Activated gamma-delta T cell treated with anti-CD3 and anti-CD28 coated beads, Interleukin-2, amount 50 U/mL, for 16 hours (primary cell): ENCODE data around the gene ADAMTS14.
"Not testable (repeated sequence)": the region's sequence is repeated elsewhere in the genome, so short reads cannot be mapped to it uniquely, and the experiment has no call there.

Experiments used
- DNase-seq: peaks from one replicate; pipeline ENCODE4 v3.0.0-alpha.2; 2020; ENCODE audit warnings: low read depth

The ADAMTS14 gene

DNA sequence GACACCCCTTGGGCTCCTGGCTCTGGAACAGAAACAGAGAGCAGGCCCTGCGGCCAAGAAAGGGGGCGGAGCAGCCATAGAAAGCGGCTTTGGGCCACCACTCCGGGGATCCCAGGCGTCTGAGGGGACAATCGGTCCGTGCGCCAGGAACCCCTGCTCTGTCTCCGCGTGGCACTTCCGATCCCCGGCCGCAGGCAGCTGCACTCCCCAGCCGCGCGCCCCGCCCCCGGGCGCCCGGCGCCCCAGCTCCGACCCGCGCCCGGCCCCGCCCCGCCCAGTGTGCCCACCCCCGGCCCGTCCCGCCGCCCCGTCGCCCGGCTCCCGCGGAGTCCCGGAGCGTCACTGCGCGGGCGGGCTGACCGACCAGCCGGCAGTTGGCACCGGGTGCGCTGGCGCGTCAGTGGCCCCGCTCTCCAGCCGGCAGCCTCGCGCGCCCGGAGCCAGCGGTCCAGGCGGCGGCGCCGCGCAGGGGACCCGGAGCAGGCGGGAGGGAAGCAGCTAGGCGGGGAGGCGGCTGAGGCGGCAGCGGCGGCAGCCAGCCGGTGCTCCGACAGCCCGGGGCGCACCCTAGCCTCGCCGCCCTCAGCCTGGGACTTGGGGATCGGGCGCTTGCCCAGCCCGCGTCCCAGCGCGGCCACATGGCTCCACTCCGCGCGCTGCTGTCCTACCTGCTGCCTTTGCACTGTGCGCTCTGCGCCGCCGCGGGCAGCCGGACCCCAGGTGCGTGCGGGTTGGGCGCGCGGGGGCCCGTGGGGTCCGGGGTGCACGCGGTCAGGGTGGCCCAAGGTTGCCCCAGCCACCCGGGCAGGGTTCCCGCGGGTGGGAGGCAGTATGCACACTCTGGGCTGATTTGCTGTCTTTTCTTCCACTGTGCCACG, at the start of gene ADAMTS14:
TSS of gene ADAMTS14 (plus strand) at position 342 of the 878 bp plus-strand sequence. CDS start at position 639, 297 bp downstream.
- DNase-seq: no peak

- DNase-seq: no peak
These were observed 49.8 kb upstream of the ADAMTS14 start for GRCh38 chr10:70622541-70622940.

DNA sequence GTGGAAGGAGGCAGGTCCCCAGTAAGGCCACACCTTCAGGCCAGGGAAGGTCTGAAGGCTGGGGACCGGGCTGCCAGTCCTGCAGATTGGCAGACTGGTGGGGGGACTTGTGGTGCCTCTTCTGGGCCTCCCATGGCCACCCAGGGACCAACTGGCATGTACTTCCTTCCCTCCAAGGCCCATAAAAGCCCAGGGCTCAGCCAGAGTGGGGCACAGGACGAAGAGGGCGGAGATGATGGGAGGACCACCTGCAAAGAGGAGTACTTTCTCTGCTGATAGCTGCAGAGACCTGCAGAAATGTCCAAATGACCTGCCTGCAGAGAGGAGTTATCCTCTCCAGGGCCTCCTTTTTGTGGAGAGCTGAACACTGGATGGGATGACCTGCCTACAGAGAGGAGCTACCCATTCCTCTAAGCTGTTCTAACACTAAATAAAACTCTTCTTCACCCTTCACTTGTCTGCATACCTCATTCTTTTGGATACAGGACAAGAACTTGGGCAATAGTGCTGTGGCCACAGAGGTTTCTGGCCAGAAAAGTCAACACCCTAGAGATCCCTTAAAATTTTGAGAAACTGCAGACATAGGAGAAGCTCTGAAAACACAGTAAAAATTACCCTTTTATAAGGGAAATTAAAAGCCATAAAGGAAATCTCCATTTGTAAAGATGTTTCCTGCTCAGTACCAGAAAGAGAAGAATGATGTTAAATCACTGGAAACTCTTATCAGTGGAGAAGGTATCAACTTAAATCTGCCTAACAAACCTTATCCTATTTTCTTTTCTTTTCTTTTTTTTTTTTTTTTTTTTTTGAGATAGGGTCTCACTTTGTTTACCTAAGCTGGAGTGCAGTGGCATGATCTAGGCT, 49.1 kb upstream of the ADAMTS14 start:
- no peak for DNase-seq

- DNase-seq: no peak
These were observed 46.2 kb upstream of the ADAMTS14 start for GRCh38 chr10:70626056-70626455.

DNA sequence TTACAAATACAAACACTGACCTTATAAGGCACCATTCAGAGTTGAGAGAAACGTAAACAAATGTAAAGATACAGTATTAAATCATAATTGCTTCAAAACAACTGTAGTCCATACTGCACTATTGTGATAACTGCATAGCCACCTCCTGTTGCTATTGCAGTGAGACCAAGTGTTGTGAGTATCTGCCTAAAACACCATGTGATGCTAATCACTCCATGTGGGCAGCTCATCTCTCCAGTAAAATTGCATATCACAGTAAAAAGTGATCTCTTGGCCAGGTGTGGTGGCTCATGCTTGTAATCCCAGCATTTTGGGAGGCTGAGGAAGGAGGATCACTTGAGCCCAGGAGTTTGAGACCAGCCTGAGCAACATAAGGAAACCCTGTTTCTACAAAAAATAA, 43.0 kb upstream of the ADAMTS14 start:
- no peak for DNase-seq

- not testable (repeated sequence) for DNase-seq
These were observed 40.6 kb upstream of the ADAMTS14 start for GRCh38 chr10:70631735-70632134.

GRCh38 chr10:70634011-70634410, 38.3 kb upstream of the ADAMTS14 start:
- no peak for DNase-seq

GRCh38 chr10:70634515-70634914, 37.8 kb upstream of the ADAMTS14 start:
- not testable (repeated sequence) for DNase-seq

GRCh38 chr10:70639640-70640383, 32.5 kb upstream of the ADAMTS14 start:
- not testable (repeated sequence) for DNase-seq

DNA sequence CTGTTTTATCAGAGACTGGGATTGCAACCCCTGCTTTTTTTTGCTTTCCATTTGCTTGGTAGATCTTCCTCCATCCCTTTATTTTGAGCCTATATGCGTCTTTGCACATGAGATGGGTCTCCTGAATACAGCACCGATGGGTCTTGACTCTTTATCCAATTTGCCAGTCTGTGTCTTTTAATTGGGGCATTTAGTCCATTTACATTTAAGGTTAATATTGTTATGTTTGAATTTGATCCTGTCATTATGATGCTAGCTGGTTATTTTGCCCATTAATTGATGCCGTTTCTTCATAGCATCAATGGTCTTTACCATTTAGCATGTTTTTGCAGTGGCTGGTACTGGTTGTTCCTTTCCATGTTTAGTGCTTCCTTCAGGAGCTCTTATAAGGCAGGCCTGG, 29.0 kb upstream of the ADAMTS14 start:
- not testable (repeated sequence) for DNase-seq

GRCh38 chr10:70644959-70645358, 27.3 kb upstream of the ADAMTS14 start:
- DNase-seq: not testable (repeated sequence)

DNA sequence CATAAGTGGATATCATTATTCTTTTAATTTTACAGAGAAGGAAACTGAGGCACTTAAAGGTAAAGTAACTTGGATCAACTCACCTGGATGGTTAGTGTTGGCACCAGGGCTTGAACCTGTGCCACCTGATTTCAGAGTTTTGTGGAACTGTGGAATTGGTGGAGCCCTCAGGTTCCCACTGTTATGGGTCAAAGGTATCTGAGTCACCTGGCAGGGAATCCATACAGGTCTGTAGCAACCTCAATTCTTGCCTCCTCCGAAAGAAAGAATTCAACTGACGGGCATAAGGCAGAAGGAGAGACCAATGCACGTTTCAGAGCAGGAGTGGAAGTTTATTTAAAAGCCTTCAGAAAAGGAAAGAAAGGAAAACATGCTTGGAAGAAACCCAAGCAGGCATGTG, 25.2 kb upstream of the ADAMTS14 start:
- no peak for DNase-seq

GRCh38 chr10:70648427-70648826, 23.9 kb upstream of the ADAMTS14 start:
- no peak for DNase-seq

GRCh38 chr10:70649526-70649925, 22.8 kb upstream of the ADAMTS14 start:
- no peak for DNase-seq

DNA sequence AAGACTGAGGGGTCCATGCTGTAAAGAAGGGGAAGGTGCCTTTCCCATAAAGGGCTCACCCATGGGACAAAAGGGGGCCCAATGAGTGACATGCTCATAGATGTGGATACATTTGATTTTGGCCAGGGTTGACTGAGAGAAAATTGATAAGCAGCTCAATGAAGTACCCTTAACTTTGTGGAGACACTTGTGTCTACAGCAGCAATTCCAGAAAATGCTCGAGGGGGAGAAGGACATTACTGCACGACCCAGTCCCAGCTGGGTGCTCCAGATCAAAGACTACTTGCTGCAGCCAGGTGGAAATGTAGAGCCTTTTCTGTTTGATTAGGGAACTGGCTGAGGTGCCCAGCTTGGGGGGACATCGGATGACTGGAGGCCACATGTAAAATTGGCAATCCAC, 22.2 kb upstream of the ADAMTS14 start:
- DNase-seq: no peak

GRCh38 chr10:70650718-70651117, 21.6 kb upstream of the ADAMTS14 start:
- DNase-seq: no peak

DNA sequence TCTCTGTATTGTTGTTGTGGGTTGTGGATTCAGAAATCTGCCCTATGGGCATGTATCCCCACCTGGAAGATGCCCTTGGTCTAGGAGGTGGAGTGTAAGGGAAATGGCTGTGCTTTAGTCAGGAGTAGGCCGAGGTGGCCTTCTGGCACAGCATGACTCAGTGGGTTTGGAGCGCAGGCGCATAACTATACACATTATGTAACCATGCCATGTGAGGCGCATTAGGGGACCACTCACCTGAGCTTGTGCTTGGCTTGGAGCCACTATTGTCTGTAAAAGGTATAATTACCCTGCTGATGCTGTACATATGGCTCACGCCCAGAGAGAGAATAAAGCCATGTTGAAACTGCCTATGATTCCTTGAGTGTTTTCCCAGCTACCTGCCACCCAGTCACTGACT, 20.6 kb upstream of the ADAMTS14 start:
- no peak for DNase-seq

- DNase-seq: no peak
These were observed 19.3 kb upstream of the ADAMTS14 start for GRCh38 chr10:70652761-70653657.

GRCh38 chr10:70655316-70655715, 17.0 kb upstream of the ADAMTS14 start:
- no peak for DNase-seq

DNA sequence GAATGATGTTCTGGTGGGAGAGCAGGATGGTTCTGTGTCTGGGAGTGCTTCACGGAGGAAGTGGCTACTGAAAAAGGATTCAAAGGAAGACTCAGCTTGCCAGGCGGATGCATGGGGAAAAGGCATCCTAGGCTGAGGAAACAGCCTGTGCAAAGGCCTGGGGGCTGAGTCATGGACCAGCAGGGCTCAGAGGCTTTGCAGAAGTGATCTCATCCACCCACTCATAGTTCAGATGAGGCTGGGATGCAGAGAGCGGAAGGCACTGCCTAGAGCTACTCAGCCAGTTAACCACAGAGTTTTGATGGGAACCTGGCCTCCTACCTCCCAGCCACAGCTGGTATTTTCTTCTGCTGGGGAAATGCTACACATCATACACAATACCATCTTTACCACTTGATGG, 15.8 kb upstream of the ADAMTS14 start:
- DNase-seq: no peak

- DNase-seq: no peak
These were observed 15.3 kb upstream of the ADAMTS14 start for GRCh38 chr10:70657041-70657440.
